Endothelial cell of umbilical vein (primary cell): ENCODE data around the gene ANKZF1.

Experiments used
- EZH2 ChIP-seq: IDR thresholded peaks from 2 replicates; pipeline ENCODE4 v1.6.1; 2012; ENCODE audit warnings: borderline replicate concordance, low read depth, mild to moderate bottlenecking, moderate library complexity, low read length, inconsistent platforms; ENCODE audit not compliant: severe bottlenecking
- FOS ChIP-seq: IDR thresholded peaks from 2 replicates; pipeline ENCODE4 v1.6.1; 2011; ENCODE audit warnings: mild to moderate bottlenecking, low read length, moderate library complexity, borderline replicate concordance; ENCODE audit not compliant: insufficient read depth
- MYC ChIP-seq: IDR thresholded peaks from one replicate; pipeline ENCODE4 v1.6.1; 2011; ENCODE audit warnings: mild to moderate bottlenecking, low read depth, low read length
- POLR2A ChIP-seq: IDR thresholded peaks from 2 replicates; pipeline ENCODE4 v1.6.1; 2012; ENCODE audit warnings: low read depth, mild to moderate bottlenecking, control low read depth, low read length
- POLR2AphosphoS5 ChIP-seq: IDR thresholded peaks from 2 replicates; pipeline ENCODE4 v1.6.1; 2012; ENCODE audit warnings: low read depth, mild to moderate bottlenecking, control low read depth, low read length, moderate library complexity; ENCODE audit not compliant: insufficient read depth
- TF ChIP-seq, protein P1 (sequence below), 2 donors: IDR thresholded peaks; 1 replicate in 1 of 2; 2 replicates in 1 of 2; pipeline ENCODE4 v1.5.1; 2011; ENCODE audit warnings: low read length in 2 of 2, mild to moderate bottlenecking in 2 of 2, moderate library complexity in 2 of 2, control low read depth in 1 of 2, inconsistent platforms in 1 of 2, low read depth in 1 of 2; ENCODE audit not compliant: insufficient read depth in 1 of 2; ENCODE audit errors: extremely low read depth in 1 of 2
- TF ChIP-seq, protein P2 (sequence below): IDR thresholded peaks from 2 replicates; pipeline ENCODE4 v1.6.1; 2011; ENCODE audit not compliant: insufficient read depth, insufficient read length

DNA sequence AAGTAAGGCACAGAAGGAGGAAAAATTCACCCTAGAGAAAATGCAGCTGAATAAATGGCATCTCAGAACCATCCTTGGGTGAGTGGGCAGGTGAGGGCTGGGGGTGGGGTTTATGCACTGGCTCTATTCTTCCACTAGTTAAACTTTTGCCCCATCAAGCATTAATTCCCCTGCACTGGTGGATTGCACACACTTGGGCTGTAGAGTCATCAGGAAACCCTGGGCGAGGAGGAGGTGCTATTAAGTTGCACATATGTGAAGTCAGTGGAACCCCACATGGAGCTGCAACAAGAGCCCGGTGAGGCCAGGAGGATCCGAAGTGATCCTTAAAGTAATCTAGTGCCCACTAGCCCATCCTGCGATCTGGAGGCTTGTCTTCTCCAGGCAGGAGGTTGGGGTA is 42.8 kb downstream of the ANKZF1 start:
- TF ChIP-seq POLR2A (no peak), MYC (no peak), POLR2AphosphoS5 (no peak), EZH2 (no peak), FOS (no peak)
- TF ChIP-seq, protein P1, sequence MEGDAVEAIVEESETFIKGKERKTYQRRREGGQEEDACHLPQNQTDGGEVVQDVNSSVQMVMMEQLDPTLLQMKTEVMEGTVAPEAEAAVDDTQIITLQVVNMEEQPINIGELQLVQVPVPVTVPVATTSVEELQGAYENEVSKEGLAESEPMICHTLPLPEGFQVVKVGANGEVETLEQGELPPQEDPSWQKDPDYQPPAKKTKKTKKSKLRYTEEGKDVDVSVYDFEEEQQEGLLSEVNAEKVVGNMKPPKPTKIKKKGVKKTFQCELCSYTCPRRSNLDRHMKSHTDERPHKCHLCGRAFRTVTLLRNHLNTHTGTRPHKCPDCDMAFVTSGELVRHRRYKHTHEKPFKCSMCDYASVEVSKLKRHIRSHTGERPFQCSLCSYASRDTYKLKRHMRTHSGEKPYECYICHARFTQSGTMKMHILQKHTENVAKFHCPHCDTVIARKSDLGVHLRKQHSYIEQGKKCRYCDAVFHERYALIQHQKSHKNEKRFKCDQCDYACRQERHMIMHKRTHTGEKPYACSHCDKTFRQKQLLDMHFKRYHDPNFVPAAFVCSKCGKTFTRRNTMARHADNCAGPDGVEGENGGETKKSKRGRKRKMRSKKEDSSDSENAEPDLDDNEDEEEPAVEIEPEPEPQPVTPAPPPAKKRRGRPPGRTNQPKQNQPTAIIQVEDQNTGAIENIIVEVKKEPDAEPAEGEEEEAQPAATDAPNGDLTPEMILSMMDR (IDR thresholded peaks at IDR 0.05; ENCODE audit: extremely low read depth in 1 of 2, insufficient read depth in 1 of 2, low read depth in 1 of 2, low read length in 2 of 2) = no peak
- TF ChIP-seq, protein P2, sequence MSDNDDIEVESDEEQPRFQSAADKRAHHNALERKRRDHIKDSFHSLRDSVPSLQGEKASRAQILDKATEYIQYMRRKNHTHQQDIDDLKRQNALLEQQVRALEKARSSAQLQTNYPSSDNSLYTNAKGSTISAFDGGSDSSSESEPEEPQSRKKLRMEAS = no peak
